ENCODE results near the gene RABGAP1L.
"Not testable (repeated sequence)": the region's sequence is repeated elsewhere in the genome, so short reads cannot be mapped to it uniquely, and the experiment has no call there.

The RABGAP1L gene

DNA sequence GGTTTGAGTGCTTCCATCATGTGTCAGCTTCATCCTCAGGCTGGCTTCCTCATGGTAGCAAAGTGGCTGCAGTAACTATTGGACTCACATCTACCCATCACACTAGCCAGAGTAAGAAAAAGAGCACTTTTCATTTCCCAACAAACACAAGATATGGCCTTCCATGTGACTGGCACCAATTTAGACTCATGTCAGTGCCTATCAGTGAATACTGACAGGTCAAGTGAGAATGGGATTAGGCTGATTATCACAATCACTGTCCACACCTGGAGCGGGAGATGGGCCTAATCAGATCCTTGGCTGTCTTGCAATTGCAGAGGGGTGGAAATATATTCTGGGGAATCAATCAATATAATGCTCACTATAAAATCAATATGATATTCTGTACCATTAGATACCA is 2.9 kb upstream of the RABGAP1L start:
- no peak for DNase-seq

DNA sequence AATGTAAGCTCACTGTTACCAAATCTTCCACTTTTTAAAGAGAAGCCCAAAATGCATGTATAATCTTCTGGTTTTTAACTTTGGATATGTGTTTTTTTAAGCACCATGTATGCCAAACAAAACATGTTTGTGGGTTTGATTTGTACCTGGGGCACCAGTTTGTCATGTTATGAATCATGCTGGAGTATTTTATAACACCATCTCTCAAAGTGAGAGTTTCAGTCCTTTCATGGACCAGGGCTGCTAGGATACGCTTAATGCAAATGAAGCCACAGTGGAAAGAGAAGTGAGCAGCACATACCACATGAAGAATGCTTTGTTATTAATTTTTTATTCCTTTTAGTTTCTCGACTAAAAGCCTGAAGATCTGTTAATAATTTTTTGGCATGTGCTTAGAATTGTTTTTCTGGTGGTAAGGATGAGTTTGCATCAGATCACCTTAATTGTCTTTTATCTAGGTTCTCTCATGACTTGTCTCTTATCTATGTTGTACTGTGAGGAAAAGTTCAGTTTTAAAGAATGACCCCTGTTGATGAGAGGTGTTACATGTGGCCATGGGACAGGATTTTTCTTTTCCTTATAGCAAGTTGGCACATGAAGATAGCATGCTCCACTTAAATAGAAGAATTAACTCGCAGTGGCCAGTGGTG is 2.0 kb upstream of the RABGAP1L start:
- peak; percentile 28 for DNase-seq

DNA sequence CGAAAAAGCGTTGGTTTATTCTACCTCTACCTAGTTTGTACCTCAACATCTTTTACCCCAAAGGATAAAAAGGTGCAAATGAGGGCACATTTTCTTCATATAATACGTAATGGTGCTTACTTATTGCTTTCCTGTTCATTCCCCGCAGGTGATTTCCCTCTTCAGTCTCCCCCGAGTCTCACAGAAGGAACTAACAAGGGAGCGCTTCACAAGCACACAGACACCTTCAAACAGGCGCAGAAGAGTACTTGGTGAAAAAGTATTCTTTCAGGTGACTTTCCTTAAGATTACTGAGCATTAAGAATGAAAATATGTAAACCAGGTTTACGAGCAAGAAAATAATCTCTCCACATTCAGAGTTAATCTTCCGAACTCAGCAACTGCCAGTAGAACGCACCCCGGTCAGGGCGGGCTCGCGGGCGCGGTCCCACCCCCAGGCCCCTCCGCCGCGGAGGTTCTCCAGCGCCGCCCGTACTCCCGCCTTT is 511 bp upstream of the RABGAP1L start:
- peak; percentile 62 for DNase-seq

- DNase-seq, result no peak
Observed at GRCh38 chr1:174160109-174160473, 771 bp downstream of the RABGAP1L start.

DNA sequence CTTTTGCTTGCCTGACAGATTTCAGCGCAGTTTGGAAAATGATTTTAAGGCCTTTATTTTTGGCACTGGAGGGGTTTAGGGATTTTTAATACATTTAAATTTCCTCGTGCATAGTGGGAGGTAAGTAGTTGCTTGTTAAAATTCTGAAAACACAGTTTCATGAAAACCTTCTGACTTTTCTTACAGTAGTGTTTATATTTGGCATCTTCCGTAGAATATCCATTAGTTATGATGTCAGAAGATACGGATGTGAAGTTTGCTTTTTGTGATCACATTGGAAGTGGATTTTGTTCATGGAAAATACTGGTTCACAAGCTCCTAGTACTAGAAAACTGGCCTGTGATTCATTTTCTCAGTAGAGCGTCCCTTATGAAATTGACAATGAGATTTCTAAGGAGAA is 1.3 kb downstream of the RABGAP1L start:
- DNase-seq, result no peak

DNA sequence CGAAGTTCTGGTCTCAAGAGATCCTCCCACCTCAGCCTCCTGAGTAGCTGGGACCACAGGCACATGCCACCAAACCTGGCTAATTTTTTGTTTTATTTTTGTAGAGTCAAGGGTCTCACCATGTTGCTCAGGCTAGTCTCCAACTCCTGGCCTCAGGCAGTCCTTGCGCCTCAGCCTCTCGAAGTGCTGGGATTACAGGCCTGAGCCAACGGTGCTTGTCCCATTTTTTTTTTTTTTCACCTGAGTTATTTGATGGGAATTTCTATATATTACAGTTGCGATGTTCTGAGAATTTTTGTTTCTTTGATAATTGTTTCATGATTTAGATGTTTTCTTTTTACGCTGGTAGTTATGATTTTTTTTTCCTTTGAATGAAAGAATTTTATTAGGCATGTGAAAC is 2.5 kb downstream of the RABGAP1L start:
- no peak for DNase-seq

DNA sequence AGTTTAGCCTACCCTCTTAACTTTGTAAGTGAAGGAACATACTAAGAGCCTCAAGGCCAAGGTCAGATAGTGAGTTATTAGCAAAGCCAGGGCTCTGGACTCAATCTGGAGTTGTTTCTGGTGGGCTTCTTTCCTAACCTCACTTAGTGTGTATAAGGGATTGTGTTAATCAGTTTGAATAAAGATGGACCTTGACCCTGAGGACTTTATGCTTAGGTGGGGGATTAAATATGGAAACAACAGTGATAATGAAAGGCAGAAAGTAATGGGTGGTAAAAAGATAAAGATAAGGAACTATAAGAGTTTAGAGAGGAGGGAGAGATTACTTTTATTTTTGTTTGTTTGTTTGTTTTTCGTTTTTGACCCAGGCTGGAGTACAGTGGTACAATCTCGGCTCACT is 5.5 kb downstream of the RABGAP1L start:
- DNase-seq, result no peak

GRCh38 chr1:174165471-174166137 is 6.3 kb downstream of the RABGAP1L start:
- DNase-seq, result no peak

GRCh38 chr1:174166530-174167264 is 7.4 kb downstream of the RABGAP1L start:
- no peak for DNase-seq

GRCh38 chr1:174167265-174167803 is 8.0 kb downstream of the RABGAP1L start:
- no peak for DNase-seq

DNA sequence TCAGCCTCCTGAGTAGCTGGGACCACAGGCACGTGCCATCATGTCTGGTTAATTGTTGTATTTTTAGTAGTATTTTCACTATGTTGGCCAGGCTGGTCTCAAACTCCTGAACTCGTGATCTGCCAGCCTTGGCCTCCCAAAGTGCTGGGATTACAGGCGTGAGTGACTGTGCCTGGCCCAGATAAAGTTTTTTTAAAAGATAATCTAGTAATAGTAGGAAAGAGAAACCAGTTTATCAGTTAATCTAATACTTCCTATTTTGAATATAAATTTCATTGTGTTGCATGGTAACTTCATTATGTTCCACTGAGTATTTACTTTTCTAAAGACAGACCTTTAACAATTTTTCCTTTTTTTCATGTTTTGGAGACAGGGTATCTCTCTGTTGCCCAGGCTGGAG is 10.0 kb downstream of the RABGAP1L start:
- DNase-seq, result no peak

GRCh38 chr1:174171073-174171472 is 11.8 kb downstream of the RABGAP1L start:
- DNase-seq, result no peak

- DNase-seq, result no peak
Observed at GRCh38 chr1:174174461-174175329, 15.4 kb downstream of the RABGAP1L start.

- DNase-seq, result not testable (repeated sequence)
Observed at GRCh38 chr1:174178459-174178858, 19.1 kb downstream of the RABGAP1L start.

- peak; percentile 15 for DNase-seq
Observed at GRCh38 chr1:174189428-174190062, 30.2 kb downstream of the RABGAP1L start.

GRCh38 chr1:174190691-174191199 is 31.4 kb downstream of the RABGAP1L start:
- no peak for DNase-seq

GRCh38 chr1:174191349-174191862 is 32.1 kb downstream of the RABGAP1L start:
- peak; percentile 23 for DNase-seq

DNA sequence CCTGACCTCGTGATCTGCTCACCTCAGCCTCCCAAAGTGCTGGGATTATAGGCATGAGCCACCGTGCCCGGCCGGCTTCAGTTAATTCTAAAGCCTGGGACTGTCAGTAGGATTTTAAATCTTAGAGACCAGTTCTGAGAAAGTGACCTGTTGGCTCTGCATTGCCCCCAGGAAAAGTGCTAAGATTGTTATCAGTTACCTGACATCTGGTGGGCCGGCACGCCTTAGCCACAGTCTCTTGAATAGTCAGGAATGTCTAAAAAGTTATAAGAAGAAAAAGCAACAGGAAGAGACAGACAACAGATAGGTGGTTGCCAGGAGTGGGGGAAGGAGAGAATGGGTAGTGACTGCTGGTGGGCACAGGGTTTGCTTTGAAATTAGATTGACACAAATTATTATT is 35.1 kb downstream of the RABGAP1L start:
- no peak for DNase-seq

GRCh38 chr1:174197088-174197487 is 37.8 kb downstream of the RABGAP1L start:
- DNase-seq, result no peak

DNA sequence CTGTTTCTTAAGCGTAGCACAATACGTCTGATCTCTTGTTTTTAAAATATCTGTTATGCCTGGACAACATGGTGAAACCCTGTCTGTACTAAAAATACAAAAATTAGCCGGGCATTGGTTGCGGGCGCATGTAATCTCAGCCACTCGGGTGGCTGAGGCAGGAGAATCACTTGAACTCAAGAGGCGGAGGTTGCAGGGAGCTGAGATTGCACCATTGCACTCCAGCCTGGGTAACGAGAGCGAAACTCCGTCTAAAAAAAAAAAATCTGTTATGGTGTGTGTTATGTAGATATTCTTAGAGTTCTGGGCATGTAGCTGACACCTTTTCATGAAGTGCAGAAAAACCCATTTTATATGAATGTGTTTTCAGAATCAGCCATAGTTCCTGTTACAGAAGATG is 38.2 kb downstream of the RABGAP1L start:
- no peak for DNase-seq

DNA sequence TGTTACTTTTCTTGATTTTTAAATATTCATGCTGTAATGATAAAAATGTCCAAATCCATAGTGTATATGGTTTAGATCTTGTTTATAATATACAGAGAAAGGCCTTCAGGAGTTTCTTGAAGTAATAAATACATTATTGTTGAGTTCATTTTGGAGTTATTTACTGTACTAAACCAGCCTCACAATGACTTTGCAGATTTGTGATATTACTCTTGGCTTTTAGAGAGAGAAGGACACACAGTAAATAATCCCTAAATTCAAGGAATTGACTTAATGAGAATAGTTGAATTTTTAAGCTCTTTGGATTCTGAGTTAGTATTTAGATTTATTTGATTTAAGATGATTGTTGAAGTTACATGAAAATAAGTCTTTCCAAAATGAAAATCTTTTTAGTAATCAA is 38.9 kb downstream of the RABGAP1L start:
- no peak for DNase-seq

DNA sequence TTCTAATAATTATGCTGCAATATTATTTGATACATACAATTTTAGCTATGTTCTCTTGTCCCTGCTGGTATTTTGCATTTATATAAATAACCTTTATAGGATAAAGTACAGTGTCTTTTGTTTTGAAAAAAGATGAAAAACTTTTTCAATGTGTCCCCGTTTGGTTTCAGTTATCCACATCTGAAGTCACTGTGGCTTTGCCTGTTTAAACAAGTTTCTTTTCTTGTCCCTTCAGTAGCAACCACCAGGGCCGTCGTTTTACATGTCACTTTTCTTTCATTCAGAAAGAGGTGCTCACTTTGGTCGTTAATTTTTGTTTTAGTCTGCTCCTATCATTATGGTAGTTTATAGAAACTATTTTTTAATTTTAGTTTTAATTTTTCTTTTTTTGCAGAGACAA is 41.4 kb downstream of the RABGAP1L start:
- no peak for DNase-seq
